ENCODE measurements around the gene TIMELESS.

Gene TIMELESS

DNA sequence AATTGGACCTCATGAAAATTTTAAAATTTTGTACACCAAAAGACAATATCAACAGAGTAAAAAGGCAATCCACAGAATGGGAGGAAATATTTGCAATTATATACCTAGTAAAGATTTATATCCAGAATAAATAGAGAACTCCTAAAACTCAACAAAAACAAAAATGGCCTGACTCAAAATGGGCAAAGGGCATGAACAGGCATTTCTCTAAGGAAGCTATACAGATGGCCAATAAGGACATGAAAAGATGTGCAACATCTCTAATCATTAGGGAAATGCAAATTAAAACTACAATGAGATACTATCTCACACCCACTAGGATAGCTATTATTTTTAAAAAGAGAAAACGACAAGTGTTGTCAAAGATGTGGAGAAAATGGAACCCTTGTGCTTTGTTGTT, 75.7 kb downstream of the TIMELESS start:
- H3K27ac ChIP-seq (ENCODE audit: low read length, poor library complexity, severe bottlenecking), result no peak overlapping the region
- H3K36me3 ChIP-seq (ENCODE audit: control insufficient read depth in 1 of 2, insufficient read depth in 2 of 2, low read depth in 1 of 2, low read length in 2 of 2), result no peaks in the 10 kb centered on the region
- no peak overlapping the region for H2BK12ac ChIP-seq (ENCODE audit: low read length in 2 of 2)
- H3K14ac ChIP-seq (ENCODE audit: low read length in 2 of 2), result no peak overlapping the region
- no peaks in the 10 kb centered on the region for H3K9me3 ChIP-seq (ENCODE audit: control insufficient read depth, low read length)
- H2BK120ac ChIP-seq (ENCODE audit: low read depth, low read length), result no peak overlapping the region
- H2AK5ac ChIP-seq (ENCODE audit: low read length, severe bottlenecking), result no peak overlapping the region
- H3K18ac ChIP-seq (ENCODE audit: low read depth in 1 of 2, low read length in 2 of 2), result no peak overlapping the region
- no peak overlapping the region for H3K23ac ChIP-seq (ENCODE audit: low read length in 2 of 2)
- H4K91ac ChIP-seq (ENCODE audit: low read length), result no peak overlapping the region
- H3K27me3 ChIP-seq (ENCODE audit: control insufficient read depth in 1 of 2, insufficient read depth in 1 of 2, low read length in 2 of 2), result peaks cover 0 to 4% of the 10 kb centered on the region in 2 experiments
- H3K4me3 ChIP-seq (ENCODE audit: insufficient read depth in 1 of 2, low read depth in 1 of 2, low read length in 2 of 2), result no peak overlapping the region
- no peak overlapping the region for H3K4me2 ChIP-seq (ENCODE audit: low read length, poor library complexity, severe bottlenecking)
- H3K79me1 ChIP-seq (replicated peaks; ENCODE audit: low read length, poor library complexity, severe bottlenecking), result no peaks in the 10 kb centered on the region
- peaks cover 9% of the 10 kb centered on the region for H3K4me1 ChIP-seq (ENCODE audit: control insufficient read depth, insufficient read depth, low read depth, low read length)
- no peak overlapping the region for H2AFZ ChIP-seq (ENCODE audit: low read depth, low read length)
- DNase-seq, result no peak
- no peak overlapping the region for H3K9ac ChIP-seq (ENCODE audit: low read length)
- H2BK5ac ChIP-seq (ENCODE audit: low read depth, low read length, poor library complexity, severe bottlenecking), result no peak overlapping the region
- 100% methylated on average over 1 of the region's 1 CpG for WGBS
- H4K8ac ChIP-seq (ENCODE audit: low read length), result no peak overlapping the region
- H3K4ac ChIP-seq (ENCODE audit: low read depth in 1 of 2, low read length in 2 of 2), result no peak overlapping the region
- no peak overlapping the region for H2BK15ac ChIP-seq (ENCODE audit: low read depth, poor library complexity, severe bottlenecking)

DNA sequence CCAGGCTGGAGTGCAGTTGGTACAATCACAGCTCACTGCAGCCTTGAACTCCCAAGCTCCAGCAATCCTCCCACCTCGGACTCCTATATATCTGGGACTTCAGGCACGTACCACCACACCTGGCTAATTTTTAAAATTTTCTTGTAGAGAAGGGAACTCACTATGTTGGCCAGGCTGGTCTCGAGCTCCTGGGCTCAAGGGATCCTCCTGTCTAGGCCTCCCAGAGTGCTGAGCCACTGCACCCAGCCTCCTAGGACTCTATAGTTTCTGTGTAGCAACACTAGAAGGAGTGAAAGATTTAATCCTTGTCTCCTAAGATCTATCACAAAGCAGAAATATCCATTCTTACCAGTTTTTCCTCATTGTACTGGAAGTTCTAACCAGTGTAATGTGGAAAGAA, 82.3 kb downstream of the TIMELESS start:
- Histone ChIP-seq H3K4me1 (ENCODE audit: control insufficient read depth, insufficient read depth, low read depth, low read length) (no peaks in the 10 kb centered on the region), H3K14ac (ENCODE audit: low read length in 2 of 2) (no peak overlapping the region), H3K18ac (ENCODE audit: low read depth in 1 of 2, low read length in 2 of 2) (no peak overlapping the region), H2BK15ac (ENCODE audit: low read depth, poor library complexity, severe bottlenecking) (no peak overlapping the region), H3K27me3 (ENCODE audit: control insufficient read depth in 1 of 2, insufficient read depth in 1 of 2, low read length in 2 of 2) (no peaks in the 10 kb centered on the region), H3K79me1 (replicated peaks; ENCODE audit: low read length, poor library complexity, severe bottlenecking) (no peaks in the 10 kb centered on the region), H3K9ac (ENCODE audit: low read length) (no peak overlapping the region), H2AFZ (ENCODE audit: low read depth, low read length) (no peak overlapping the region), H3K36me3 (ENCODE audit: control insufficient read depth in 1 of 2, insufficient read depth in 2 of 2, low read depth in 1 of 2, low read length in 2 of 2) (no peaks in the 10 kb centered on the region), H3K4me3 (ENCODE audit: insufficient read depth in 1 of 2, low read depth in 1 of 2, low read length in 2 of 2) (no peak overlapping the region), H3K27ac (ENCODE audit: low read length, poor library complexity, severe bottlenecking) (no peak overlapping the region), H3K4ac (ENCODE audit: low read depth in 1 of 2, low read length in 2 of 2) (no peak overlapping the region), H2AK5ac (ENCODE audit: low read length, severe bottlenecking) (no peak overlapping the region), H2BK120ac (ENCODE audit: low read depth, low read length) (no peak overlapping the region), H4K91ac (ENCODE audit: low read length) (no peak overlapping the region), H4K8ac (ENCODE audit: low read length) (no peak overlapping the region), H2BK12ac (ENCODE audit: low read length in 2 of 2) (no peak overlapping the region), H3K23ac (ENCODE audit: low read length in 2 of 2) (no peak overlapping the region), H3K9me3 (ENCODE audit: control insufficient read depth, low read length) (no peaks in the 10 kb centered on the region), H3K4me2 (ENCODE audit: low read length, poor library complexity, severe bottlenecking) (no peak overlapping the region), H2BK5ac (ENCODE audit: low read depth, low read length, poor library complexity, severe bottlenecking) (no peak overlapping the region)
- no peak for DNase-seq
- 86% methylated on average over 2 of the region's 3 CpGs for WGBS

All from mesenchymal stem cell (in vitro differentiated cells and primary cell).